CD4-positive, alpha-beta T cell treated with Interleukin-17A for 1 hour (primary cell): ENCODE results near the gene NES.
"Not testable (repeated sequence)": the region's sequence is repeated elsewhere in the genome, so short reads cannot be mapped to it uniquely, and the experiment has no call there.

Experiments
- DNase-seq: peaks from one replicate; pipeline ENCODE4 v3.0.0-alpha.2; 2020

The NES gene

DNA sequence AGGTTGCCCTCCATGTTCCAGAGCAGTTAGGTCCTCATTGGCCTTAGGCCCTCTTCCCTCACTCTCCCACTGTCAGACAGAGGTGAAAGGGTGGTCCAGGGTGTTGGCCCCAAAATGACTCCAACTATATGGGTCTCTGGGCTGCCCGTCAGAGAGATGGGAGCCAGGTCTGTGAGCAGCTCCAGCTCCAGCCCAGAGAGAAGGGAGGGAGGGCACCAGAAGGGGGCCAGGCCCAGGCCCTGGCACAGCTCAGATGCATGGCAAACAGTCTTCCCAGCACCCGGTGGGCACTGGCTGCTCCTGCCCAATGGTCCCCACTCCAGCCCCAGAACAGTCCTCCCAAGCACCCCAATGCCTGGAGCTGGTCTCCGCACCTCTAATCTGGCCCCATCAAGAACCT is 33.1 kb downstream of the NES start:
- no peak for DNase-seq

DNA sequence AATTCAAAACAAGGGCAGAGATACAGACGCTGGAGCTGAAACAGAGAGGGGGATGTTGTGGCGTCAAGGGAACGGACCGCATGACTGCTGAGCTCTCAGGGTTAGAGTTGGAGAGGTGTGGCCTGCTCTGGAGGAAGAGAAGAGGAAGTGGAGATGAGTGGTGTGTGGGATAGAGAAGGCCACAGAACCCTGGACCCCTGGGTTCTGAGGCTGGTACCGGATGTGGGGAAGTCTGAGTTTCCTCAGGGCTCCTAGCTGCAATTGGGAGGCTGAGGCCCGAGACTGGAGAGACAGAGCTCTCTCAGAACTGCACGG is 33.5 kb downstream of the NES start:
- peak; percentile 12 for DNase-seq

DNA sequence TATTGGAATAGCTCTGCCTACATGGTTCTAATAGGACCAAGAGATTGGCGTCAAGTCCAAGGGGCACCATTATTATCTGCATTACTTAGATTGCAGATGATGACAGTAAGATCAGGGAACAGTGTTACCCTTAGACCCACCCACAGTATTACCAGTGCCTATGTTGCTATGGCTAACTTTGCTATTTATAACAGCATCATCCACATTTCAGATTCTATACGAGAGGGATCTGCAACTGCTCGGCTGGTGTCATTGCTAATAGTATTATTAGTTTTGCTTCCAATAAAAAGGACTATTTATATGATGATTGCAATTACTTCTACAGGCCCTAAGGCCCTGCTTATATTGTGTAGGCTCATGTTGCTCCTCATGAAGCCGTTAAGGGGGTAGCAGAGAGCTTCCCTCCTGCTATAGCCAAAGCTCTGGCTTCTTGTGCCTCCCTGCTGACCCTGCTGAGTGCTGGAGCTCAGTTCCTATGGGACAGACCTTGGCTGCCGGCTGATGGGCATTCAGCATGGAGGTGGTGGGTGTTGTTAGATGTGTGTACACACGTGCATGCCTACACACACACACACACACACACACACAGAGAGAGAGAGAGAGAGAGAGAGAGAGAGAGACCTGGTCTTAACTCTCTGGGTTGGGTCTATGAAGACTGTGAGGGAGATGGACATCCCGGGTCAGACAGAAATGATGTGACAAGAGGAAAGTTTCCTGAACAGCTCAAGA is 34.0 kb downstream of the NES start:
- DNase-seq, result no peak

DNA sequence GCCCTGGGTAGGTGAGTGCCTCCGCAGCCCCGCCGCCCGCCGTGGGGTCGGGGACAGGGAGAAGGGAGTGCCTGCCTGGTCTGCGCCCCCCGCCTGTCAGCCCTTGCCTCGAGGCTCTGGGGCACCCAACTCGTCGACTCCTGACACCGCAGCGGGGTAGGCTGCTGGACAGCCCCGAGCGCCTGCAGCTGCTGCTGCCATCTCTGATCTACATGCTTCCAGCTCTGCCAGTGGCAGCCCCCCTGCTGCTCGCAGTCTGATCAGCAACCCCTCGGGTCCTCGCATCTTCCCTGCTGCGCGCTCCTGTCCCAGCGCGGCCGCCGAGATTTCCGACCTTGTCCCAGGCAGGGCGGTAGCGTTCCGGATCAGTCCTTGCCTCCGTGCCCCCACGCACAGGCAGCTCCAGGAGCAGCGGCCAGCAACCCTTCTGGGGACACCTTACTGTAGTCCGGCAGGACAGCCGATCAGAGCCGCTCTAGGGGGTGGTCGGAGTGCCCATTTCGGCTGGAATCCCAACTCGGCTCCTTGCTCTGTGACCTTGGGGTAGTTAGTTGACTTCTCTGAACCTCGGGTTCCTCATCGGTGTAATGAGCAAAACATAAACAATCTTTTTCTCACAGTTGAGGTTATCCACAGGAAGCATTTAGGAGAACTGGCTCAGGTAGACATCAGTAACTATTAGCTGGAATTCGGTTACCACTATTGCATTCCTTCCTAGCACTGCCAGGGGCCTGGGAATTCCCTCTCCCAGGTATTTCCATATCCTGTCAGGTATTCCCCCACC is 34.8 kb downstream of the NES start:
- DNase-seq, result no peak

DNA sequence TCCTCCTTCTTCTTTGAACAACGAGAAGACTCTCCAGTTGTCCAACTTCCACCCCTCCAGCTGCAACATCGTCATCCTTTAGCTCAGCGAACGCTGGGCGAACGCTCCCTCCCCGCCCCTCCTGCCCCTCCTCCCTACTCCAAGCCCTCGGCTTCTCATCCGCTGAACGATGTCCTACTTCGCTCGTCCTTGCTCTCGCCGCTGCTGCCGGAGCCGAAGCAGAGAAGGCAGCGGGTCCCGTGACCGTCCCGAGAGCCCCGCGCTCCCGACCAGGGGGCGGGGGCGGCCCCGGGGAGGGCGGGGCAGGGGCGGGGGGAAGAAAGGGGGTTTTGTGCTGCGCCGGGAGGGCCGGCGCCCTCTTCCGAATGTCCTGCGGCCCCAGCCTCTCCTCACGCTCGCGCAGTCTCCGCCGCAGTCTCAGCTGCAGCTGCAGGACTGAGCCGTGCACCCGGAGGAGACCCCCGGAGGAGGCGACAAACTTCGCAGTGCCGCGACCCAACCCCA is 35.4 kb downstream of the NES start, which contains the start of gene BCAN:
Gene BCAN (plus strand): TSS at position 357 of the 504 bp plus-strand sequence. CDS start 3,938 bp downstream, outside the sequence.
- peak; percentile 21 for DNase-seq

DNA sequence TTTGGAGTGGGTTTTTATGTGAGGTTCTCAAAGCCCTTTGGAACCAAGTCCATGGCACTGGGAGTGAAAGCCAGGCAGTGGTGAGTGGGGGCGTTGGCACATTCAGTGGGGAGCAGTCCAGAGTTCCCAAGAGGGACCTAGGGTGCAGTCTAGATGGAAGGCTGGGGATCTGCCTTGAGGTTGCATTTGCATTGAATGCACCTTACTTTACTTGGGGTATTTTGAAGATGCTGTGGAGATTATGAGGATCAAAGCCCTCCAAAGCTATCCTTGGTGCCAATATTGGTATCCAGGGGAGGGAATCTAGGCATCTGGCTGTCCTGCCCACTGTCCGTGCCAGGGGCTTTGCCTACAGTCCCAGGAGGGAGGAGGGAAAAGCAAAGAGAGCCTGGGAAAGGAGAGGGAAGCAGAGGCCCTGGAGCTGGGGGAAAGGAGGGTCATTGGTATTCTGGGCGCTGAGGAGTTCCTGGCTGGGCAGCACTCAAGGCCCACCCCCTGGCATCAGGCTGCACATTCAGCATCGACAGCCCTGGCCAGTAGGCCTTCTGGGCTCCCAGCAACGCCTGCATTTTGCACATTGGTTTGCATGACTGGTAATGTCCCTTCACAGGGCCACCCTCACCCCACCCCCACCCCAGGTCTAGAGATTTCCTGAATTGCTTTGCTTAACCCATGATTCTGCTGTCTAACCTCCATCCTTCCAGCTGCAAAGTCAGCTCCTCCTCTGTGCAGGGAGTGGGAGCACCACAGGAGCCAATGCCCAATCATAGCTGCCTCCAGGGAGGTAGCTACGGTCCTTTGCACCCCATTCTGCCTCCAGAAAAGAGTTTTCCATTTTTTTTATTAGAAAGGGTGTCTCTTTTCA is 36.1 kb downstream of the NES start:
- no peak for DNase-seq

DNA sequence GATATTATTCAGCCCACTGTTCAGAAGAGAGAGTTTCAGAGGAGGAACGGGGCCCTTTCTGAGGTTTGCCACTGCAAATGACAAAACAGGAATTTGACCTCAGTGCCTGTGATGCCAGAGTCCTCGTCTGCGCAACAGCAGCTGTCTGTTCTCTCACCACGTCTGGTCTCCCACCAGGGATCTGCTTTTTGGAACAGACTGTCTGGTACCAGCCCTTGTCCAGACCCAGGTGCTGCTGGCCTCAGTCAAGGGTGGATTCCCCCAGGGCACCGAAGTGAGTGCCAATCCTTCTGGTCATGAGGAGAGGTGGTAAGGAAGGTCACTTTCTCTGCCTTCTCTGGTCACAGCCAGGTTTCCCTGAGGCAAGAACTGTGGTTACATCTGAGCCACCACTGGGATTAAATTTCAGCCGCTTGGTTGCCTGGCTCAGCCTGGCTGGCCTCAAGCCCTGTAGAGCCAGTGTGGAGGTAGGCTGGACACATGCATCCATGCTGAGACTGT is 37.6 kb downstream of the NES start:
- no peak for DNase-seq

DNA sequence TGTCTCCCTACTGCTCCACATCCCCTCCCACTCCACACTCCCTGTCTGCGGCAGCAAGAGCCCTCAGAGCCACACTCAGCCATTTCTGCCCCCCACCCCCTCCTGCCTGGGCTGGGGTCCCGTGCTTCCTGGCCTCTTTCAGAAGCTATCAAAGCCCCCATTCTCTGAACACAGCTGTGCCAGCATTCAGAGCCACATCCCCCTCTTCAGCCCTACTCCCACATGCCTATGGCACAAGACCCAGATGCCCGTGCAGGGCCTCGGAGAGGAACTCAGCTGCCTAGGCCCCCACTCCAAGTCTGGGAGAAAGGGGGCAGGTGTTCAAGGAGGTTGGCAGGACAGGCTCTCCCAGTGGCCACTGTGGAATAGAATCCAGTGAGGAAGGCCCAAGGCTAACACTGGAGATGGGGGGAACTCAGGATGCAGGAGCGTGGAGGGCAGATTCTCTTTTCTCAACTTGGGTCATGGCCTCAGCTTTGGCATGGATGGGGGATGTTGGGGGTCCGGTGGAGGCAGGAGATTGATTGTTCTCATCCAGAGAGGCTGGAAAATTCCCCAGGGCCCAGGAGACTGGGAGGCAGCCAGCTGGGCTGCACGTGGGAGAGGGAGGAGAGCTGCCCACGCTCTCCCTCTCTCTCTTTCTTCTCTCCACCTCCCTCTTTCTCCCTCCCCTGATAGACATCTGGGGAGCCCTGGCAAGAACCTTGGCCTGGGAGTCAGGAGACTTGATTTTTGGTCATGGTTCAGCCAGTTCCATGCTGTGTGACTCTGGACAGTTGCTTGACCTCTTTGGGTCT is 38.8 kb downstream of the NES start:
- no peak for DNase-seq

DNA sequence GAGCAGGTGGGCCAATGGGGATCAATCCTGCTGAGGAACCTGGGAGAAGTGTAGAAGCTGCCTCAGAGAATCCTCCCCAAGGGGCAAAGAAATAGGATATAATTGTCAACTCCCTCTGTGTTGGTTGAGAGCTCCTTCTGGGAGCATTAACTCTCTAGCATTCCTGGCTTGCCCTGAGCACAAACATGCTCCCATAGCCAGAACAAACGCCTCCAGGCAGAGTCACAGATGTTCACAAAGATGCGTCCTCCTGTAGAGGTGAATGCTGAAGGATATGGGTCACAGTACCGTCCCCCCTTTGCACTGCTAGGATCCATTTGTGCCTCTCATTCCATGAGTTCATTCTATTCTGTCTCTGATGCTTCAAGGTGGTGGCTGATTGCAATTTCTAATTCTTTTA is 44.9 kb downstream of the NES start:
- no peak for DNase-seq

DNA sequence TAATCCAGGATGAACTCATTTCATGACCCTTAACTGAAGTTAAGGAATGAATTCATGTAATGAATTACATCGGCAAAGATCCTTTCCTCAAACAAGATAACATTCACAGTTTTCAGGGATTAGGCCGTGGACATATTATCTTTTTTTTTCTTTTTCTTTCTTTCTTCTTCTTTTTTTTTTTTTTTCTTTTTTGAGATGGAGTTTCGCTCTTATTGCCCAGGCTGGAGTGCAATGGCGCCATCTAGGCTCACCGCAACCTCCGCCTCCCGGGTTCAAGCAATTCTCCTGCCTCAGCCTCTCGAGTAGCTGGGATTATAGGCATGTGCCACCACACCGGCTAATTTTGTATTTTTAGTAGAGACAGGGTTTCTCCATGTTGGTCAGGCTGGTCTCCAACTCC is 46.1 kb downstream of the NES start:
- DNase-seq, result not testable (repeated sequence)

DNA sequence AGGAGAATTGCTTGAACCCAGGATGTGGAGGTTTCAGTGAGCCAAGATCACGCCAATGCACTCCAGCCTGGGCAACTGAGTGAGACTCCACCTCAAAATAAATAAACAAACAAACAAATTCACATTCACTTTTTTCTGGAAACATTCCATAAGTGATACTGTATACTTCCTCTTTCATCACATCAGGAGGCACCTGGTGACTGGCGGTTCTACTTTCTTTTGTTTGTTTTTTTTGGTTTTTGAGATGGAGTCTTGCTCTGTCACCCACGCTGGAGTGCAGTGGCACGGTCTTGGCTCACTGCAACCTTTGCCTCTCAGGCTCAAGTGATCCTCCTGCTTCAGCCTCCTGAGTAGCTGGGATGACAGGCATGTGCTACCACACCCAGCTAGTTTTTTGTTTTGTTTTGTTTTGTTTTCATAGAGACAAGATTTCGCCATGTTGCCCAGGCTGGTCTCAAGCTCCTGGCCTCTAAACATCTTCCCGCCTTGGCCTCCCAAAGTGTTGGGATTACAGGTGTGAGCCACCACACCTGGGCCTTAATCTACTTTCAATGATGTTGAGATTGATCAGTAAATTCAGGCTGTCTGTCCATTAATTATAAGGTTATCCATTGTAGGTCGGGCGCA is 47.3 kb downstream of the NES start:
- no peak for DNase-seq

DNA sequence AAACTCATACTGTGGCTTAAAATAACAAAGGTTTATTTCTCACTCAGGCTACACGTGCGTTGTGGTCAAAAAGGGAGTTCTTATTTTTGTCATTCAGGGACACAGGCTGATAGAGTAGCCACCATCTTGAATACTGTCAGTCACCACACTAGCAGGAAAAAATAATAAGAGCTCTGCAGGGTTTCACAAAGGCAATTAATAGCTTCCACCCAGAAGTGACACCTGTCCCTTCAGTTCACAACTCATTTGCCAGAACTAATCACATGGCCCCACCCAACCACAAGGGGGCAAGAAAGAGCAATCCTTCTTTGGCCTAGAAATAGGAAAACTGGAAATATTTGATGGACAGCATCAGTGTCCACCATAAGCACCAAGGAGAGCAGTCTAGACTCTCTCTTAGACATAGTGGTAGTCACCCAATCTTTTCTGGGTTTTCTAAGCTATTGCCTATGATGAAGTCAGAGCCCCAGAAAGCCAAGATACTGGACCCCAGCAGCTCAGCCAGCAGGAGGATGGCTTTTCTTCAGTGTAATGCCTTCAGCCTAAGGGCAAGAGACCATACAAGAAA is 49.8 kb downstream of the NES start:
- peak; percentile 56 for DNase-seq

DNA sequence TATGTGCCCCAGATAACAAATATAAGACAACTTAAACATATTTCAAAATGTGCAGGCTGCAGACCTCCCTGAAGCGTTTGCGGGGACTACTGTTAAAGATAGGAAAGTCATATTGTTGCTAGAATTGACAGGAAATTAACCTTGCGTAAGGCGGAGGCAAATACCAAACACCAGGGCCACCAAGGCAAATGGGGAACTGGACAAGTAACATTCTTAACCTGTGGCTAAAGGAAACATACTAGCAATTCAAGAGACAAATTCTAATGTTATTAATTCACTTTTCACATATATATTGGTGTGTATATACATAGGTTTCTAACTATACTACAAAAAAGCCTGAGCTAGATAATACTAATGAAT is 51.1 kb downstream of the NES start:
- DNase-seq, result no peak

DNA sequence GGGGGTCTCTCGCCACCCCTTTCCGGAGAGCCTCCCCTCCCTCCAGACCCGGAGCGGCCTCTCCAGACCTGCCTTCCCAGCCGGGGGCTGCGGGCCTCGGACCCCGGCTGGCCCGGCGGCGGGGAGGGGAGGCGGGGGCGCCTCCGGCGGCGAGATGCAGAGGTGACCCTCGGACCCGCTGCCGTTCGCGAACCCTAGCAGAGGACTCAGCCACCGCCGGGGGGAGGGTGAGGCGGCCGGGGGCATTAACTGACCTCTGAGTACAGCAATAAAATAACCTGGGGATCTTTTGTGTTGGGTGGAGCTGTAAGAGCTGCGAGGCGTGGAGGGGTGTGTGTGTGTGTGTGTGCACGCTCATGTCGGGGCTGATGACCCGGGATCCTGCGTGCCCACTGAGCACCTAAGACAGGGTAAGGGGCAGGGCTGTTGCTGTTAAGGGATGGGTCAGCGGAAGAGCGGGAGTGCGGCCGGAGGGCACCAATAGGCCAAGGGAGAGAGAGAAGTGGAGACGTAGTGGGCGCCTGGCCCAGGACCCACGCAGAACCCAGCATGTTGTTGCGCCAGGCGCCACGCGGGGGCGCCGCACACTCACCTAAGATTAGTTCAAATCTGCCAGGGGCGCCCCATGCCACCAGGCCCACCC is 51.6 kb downstream of the NES start:
- peak; percentile 64 for DNase-seq

DNA sequence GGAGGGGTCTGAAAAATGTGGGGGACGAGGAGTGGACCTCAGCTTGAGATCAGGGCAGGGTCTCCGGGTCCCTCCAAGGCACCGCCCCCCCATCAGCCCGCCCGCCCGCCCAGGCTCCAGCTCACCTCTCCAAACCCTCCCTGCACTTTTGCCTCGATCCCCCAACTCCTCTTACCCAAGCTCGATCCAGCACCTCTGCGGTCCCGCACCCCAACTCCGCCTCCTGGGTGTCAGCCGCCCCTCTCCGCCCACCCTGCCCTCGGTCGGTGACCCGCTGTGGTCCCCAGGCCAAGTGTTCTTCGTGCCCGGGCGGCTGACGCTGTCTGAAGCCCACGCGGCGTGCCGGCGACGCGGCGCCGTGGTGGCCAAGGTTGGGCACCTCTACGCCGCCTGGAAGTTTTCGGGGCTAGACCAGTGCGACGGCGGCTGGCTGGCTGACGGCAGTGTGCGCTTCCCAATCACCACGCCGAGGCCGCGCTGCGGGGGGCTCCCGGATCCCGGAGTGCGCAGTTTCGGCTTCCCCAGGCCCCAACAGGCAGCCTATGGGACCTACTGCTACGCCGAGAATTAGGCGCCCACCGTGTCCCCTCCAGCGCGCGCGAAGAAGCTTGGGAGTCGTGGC is 52.3 kb downstream of the NES start:
- no peak for DNase-seq

DNA sequence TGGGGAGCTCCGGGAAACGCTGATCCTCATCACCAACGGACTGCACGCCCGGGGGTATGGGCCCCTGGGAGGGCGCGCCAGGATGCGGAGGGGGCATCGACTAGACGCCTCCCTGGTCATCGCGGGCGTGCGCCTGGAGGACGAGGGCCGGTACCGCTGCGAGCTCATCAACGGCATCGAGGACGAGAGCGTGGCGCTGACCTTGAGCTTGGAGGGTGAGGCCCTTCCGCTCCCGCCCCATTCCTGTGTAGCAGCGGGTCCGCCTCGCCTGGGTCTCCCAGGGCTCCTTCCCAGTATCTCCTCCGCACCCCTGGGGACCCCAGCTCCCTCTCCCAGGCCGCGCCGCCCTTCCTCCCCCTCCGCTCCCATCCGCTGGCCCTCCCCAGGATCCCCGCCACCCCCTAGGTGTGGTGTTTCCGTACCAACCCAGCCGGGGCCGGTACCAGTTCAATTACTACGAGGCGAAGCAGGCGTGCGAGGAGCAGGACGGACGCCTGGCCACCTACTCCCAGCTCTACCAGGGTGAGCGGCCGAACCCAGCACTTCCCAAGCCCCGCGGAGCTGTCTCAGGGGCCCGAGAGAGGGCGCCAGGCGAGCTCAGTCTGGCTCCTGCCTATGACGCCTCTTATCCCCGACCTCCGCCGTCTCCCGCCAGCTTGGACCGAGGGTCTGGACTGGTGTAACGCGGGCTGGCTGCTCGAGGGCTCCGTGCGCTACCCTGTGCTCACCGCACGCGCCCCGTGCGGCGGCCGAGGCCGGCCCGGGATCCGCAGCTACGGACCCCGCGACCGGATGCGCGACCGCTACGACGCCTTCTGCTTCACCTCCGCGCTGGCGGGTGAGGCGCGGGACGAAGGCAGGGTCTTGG is 53.0 kb downstream of the NES start:
- DNase-seq, result peak; percentile 34

DNA sequence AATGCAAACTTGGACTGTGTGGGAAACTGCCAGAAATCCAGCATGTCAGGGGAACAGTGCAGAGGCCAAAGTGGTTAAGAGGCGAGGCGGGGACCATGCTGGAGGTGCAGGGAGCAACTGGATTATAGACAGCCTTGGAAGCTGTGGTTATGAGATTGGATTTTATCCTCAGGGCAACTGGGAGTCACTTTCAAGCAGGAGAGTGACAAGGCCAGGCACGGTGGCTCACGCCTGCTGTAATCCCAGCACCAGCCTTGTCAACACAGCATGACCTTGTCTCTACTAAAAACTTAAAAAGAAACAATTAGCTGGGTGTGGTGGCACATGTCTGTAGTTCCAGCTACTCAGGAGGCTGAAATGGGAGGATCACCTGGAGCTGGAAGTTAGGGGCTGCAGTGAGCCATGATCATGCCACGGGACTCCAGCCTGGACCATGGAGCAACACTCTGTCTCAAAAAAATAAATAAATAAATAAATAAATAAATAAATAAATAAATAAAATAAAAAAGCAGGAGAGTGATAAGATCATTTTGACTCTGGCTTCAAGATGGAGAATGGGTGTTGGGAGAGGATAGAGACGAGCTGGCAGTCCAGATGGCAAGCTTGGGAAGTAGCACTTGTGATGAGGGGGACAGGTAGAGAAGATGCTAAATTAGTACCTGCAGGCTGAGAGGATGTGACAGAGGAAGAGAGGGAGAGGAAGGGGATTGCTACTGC is 54.5 kb downstream of the NES start:
- no peak for DNase-seq

DNA sequence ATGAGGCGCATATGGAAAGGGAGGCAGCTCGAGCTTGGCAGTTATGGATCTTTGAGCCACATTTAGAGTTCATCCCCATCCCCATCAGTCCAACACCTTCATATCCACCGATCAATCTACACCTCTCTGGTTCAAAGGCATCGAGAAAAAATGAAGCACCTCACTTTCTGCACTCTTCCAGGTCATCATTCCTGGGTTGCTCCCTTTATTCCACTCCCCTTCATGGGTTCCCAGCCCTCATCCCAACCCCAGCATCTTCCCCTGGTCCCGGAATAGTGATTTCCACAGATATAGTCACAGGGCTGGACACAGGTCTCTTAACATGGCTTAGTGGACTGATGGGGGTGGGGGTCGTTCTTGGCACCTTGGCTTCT is 57.6 kb downstream of the NES start:
- DNase-seq, result no peak
